Smooth muscle cell (in vitro differentiated cells): ENCODE measurements around the gene BCAR1. TPM values are rescaled to one million over a fixed set of nuclear protein-coding genes. Genes with fewer than 3 reads are reported as not detected.
"Not testable (repeated sequence)": the region's sequence is repeated elsewhere in the genome, so short reads cannot be mapped to it uniquely, and the experiment has no call there.

Source experiments
- DNase-seq: peaks from one replicate; lab custom pipeline; 2025; ENCODE audit not compliant: unreplicated experiment; lab: John Stamatoyannopoulos, UW
- H2AFZ ChIP-seq: fragments of 200-600 bp; sonication (generic); 2 replicates; pipeline ENCODE4 v1.6.0; 2016; ENCODE audit warnings: antibody characterized with exemption, low read depth, mild to moderate bottlenecking
- H3F3A ChIP-seq: fragments of 200-600 bp; sonication (generic); 2 replicates; pipeline ENCODE4 v1.6.0; 2017; ENCODE audit warnings: antibody characterized with exemption, low read depth
- H3K27ac ChIP-seq: fragments of 200-600 bp; sonication (generic); 2 replicates; pipeline ENCODE4 v1.5.1; 2016; ENCODE audit warnings: low read depth, mild to moderate bottlenecking
- H3K27me3 ChIP-seq: fragments of 200-600 bp; sonication (generic); 2 replicates; pipeline ENCODE4 v1.6.1; 2016; ENCODE audit warnings: low read depth, mild to moderate bottlenecking
- H3K36me3 ChIP-seq: fragments of 200-600 bp; sonication (generic); 2 replicates; pipeline ENCODE4 v1.5.1; 2016; ENCODE audit warnings: low read depth
- H3K4me1 ChIP-seq: fragments of 200-600 bp; sonication (generic); 2 replicates; pipeline ENCODE4 v1.5.1; 2016; ENCODE audit warnings: low read depth
- H3K4me2 ChIP-seq: fragments of 200-600 bp; sonication (generic); 2 replicates; pipeline ENCODE4 v1.6.0; 2016; ENCODE audit warnings: mild to moderate bottlenecking
- H3K4me3 ChIP-seq: fragments of 200-600 bp; sonication (generic); 2 replicates; pipeline ENCODE4 v1.5.1; 2016; ENCODE audit warnings: mild to moderate bottlenecking
- H3K79me2 ChIP-seq: fragments of 200-600 bp; sonication (generic); 2 replicates; pipeline ENCODE4 v1.6.0; 2016; ENCODE audit warnings: low read depth, mild to moderate bottlenecking
- H3K9ac ChIP-seq: fragments of 200-600 bp; sonication (generic); 2 replicates; pipeline ENCODE4 v1.6.0; 2016; ENCODE audit warnings: low read depth
- H3K9me3 ChIP-seq: fragments of 200-600 bp; sonication (generic); replicated peaks from 2 replicates; pipeline ENCODE4 v1.5.1; 2016; ENCODE audit warnings: low read depth
- H4K20me1 ChIP-seq: fragments of 200-600 bp; sonication (generic); 2 replicates; pipeline ENCODE4 v1.6.0; 2016; ENCODE audit warnings: low read depth
- WGBS: methylation state at CpG from one replicate; pipeline ENCODE4 v1.1.7; 2016; ENCODE audit warnings: low lambda C conversion rate; 5-methylcytosine and 5-hydroxymethylcytosine counted together
- polyA plus RNA-seq: library from polyadenylated mRNA; unstranded; fragments of >200 nt; fragmentation: Nextera tagmentation; extraction: Ambion mirVana; gene quantifications from 2 replicates; pipeline ENCODE4 v1.2.1, GENCODE V29; 2016
- total RNA-seq: library from RNA; depleted of rRNA; stranded (reverse); fragments of >200 nt; gene quantifications from 2 replicates; pipeline ENCODE4 v1.2.3, GENCODE V29; 2014
- TF ChIP-seq, protein P1 (sequence below): fragments of 200-600 bp; sonication (generic); IDR thresholded peaks from 2 replicates; pipeline ENCODE4 v1.5.1; 2017; ENCODE audit warnings: borderline replicate concordance, mild to moderate bottlenecking, antibody characterized with exemption; ENCODE audit not compliant: insufficient read depth, poor library complexity, severe bottlenecking

The BCAR1 gene
- total and polyA plus RNA-seq, 2 experiments from 2014 or later: 49.4 to 117 TPM

DNA sequence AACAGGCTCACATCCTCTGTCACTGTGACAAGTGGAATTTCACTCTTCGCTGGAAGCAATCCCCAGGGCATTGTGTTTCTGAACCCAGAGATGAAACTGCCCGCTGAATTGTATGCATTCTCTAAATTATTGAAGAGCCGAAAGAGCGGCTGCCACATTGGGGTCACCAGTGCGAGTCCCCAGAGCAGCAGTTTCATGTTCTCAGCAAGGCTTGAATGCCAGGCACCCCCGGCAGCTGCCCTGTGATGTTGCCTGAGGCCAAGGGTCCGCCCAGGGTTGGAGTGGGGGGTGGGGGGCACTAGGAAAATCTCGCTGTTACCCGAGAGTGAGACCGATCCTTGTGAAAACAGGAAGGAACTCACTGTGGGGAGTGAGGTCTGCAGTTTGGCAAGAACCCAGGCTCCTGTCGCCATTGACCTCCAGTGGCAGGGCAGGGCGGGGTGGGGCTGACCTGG, 20.7 kb upstream of the BCAR1 start:
- Histone ChIP-seq H3K4me1 (no peaks in the 10 kb centered on the region), H3K4me2 (no peak overlapping the region), H3K27ac (no peak overlapping the region), H3K4me3 (no peak overlapping the region), H3K36me3 (no peaks in the 10 kb centered on the region), H4K20me1 (no peaks in the 10 kb centered on the region), H3K9ac (no peak overlapping the region), H3K27me3 (no peaks in the 10 kb centered on the region), H3K79me2 (no peaks in the 10 kb centered on the region), H3K9me3 (no peaks in the 10 kb centered on the region), H3F3A (no peaks in the 10 kb centered on the region), H2AFZ (no peak overlapping the region)
- DNase-seq: no peak
- WGBS: 68% methylated on average over 12 of the region's 12 CpGs
- TF ChIP-seq, protein P1, sequence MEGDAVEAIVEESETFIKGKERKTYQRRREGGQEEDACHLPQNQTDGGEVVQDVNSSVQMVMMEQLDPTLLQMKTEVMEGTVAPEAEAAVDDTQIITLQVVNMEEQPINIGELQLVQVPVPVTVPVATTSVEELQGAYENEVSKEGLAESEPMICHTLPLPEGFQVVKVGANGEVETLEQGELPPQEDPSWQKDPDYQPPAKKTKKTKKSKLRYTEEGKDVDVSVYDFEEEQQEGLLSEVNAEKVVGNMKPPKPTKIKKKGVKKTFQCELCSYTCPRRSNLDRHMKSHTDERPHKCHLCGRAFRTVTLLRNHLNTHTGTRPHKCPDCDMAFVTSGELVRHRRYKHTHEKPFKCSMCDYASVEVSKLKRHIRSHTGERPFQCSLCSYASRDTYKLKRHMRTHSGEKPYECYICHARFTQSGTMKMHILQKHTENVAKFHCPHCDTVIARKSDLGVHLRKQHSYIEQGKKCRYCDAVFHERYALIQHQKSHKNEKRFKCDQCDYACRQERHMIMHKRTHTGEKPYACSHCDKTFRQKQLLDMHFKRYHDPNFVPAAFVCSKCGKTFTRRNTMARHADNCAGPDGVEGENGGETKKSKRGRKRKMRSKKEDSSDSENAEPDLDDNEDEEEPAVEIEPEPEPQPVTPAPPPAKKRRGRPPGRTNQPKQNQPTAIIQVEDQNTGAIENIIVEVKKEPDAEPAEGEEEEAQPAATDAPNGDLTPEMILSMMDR: no peak

DNA sequence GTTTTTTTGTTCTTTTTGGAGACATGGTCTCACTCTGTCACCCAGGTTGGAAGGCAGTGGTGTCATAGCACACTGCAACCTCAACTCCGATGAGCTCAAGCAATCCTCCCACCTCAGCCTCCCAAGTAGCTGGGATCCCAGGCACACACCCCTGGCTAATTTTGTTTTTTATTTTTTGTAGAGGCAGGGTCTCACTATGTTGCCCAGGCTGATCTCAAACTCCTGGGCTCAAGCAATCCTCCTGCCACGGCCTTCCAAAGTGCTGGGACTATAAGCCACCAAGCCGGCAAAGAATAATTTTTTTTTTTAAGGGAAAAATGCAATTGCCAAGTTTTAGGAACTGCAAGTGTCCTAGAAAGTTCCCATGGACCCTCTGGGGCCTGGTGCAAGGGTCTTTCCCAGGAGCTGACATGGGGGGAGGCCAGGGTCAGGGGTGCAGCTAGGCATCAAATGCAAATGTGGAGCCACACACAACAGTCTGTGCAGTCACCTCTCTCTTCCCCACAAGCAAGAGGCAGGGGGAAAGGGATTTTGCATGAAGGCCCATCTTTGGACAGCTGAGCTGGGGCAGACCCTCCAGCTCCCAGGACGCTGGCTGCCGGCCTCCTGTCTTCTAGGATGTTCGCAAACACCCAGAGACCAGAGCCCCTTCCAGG, 20.1 kb upstream of the BCAR1 start:
- Histone ChIP-seq H3K9ac (no peak overlapping the region), H2AFZ (no peak overlapping the region), H3K36me3 (no peaks in the 10 kb centered on the region), H3F3A (no peaks in the 10 kb centered on the region), H3K4me2 (no peak overlapping the region), H3K27me3 (no peaks in the 10 kb centered on the region), H4K20me1 (no peaks in the 10 kb centered on the region), H3K9me3 (no peaks in the 10 kb centered on the region), H3K4me3 (no peak overlapping the region), H3K27ac (no peak overlapping the region), H3K4me1 (peaks cover under 1% of the 10 kb centered on the region), H3K79me2 (no peaks in the 10 kb centered on the region)
- WGBS: 83% methylated on average over 6 of the region's 6 CpGs
- TF ChIP-seq, protein P1: no peak
- no peak for DNase-seq

DNA sequence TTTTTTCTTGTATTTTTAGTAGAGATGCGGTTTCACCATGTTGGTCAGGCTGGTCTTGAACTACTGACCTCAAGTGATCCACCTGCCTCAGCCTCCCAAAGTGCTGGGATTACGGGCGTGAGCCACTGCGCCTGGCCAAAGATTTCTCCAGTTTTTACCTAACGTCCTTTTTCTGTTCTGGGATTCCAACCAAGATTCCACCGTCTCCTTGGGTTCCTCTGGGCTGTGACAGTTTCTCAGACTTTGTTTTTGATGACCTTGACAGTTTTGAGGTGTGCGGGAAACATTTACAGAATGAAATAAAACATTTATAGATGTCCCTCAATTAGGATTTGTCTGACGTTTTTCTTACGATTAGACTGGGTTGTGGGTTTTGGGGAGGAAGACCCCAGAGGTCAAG, 17.9 kb upstream of the BCAR1 start:
- not testable (repeated sequence) for H3K27me3 ChIP-seq, DNase-seq, H3K27ac ChIP-seq, H3F3A ChIP-seq, H3K9me3 ChIP-seq, H3K4me3 ChIP-seq, H3K4me2 ChIP-seq, H3K9ac ChIP-seq, H3K36me3 ChIP-seq, H2AFZ ChIP-seq, H4K20me1 ChIP-seq
- 95% methylated on average over 9 of the region's 9 CpGs for WGBS
- H3K79me2 ChIP-seq: peaks cover 18% of the 10 kb centered on the region
- H3K4me1 ChIP-seq: peaks cover 12% of the 10 kb centered on the region

DNA sequence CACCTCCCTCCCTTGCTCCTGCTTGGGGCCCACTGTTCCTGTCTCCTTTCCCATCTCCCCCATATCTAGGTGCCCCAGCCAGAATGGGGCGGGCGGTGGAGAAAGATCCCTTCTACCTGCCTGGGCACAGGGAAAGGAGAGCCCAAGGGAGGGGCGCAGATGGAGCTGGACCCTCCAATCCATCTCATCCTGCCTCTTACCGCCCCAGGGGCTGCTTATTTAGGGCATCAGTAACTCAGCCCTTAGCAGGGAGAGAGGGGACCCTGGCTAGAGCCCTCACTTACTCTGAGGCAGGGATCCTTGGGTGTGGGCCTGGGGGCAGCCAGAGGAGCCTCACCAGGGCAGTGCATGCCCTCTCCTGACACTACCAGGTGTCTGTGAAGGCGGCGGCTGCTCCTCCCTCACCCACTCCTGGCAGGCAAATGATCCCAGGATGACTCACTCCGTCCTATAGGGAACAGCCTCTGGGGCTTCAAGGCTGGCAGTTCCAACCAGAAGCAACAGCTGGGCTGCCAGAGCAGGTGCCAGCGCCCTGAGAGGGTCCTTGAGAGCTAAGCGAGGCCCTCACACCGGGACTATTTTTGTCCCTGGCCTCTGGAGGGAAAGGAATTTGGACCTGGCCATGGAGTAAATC, 16.3 kb upstream of the BCAR1 start:
- TF ChIP-seq, protein P1: no peak
- Histone ChIP-seq H3K4me2 (no peak overlapping the region), H3K27ac (no peak overlapping the region), H3K9ac (no peak overlapping the region), H3K9me3 (no peaks in the 10 kb centered on the region), H3K36me3 (no peaks in the 10 kb centered on the region), H3K27me3 (no peaks in the 10 kb centered on the region), H4K20me1 (peaks cover 23% of the 10 kb centered on the region), H2AFZ (no peak overlapping the region), H3K79me2 (peaks cover 34% of the 10 kb centered on the region), H3K4me1 (peaks cover 20% of the 10 kb centered on the region), H3K4me3 (no peak overlapping the region), H3F3A (no peaks in the 10 kb centered on the region)
- 65% methylated on average over 10 of the region's 10 CpGs for WGBS
- no peak for DNase-seq
